Right ventricle myocardium superior (tissue), 1 donor: ENCODE measurements around the gene SLC34A2. TPM values are rescaled to one million over a fixed set of nuclear protein-coding genes. Genes with fewer than 3 reads are reported as not detected.
"Not testable (repeated sequence)": the region's sequence is repeated elsewhere in the genome, so short reads cannot be mapped to it uniquely, and the experiment has no call there.

Experiments used
- ATAC-seq: fragments of 200-7000 bp; cut with Tn5 transposase; one replicate; pipeline ENCODE4 v1.9.1; 2020; ENCODE audit warnings: mild to moderate bottlenecking; ENCODE audit not compliant: poor library complexity
- DNase-seq: peaks from one replicate; pipeline ENCODE4 v3.0.0-alpha.2; 2020
- intact Hi-C: fragments of 100-400 bp; cut with DNase I; formaldehyde crosslinking; loops from one replicate; pipeline ENCODE4 v1.11.2; 2022
- long read RNA-seq: library from polyadenylated mRNA; unstranded; transcript quantifications from one replicate; pipeline ENCODE4 v2.0.0, GENCODE V29; 2021
- total RNA-seq: library from RNA; stranded (reverse); fragmentation: NEBNext Ultra II Directional; extraction: Animal tissue kit (Norgen Biotek cat#: 25700); gene quantifications from one replicate; pipeline ENCODE4 v1.2.1, GENCODE V29; 2021
- donor health status: DM: no; HTN: yes; CAD: no; lungs with severe emphysema.

SLC34A2 gene, protein sequence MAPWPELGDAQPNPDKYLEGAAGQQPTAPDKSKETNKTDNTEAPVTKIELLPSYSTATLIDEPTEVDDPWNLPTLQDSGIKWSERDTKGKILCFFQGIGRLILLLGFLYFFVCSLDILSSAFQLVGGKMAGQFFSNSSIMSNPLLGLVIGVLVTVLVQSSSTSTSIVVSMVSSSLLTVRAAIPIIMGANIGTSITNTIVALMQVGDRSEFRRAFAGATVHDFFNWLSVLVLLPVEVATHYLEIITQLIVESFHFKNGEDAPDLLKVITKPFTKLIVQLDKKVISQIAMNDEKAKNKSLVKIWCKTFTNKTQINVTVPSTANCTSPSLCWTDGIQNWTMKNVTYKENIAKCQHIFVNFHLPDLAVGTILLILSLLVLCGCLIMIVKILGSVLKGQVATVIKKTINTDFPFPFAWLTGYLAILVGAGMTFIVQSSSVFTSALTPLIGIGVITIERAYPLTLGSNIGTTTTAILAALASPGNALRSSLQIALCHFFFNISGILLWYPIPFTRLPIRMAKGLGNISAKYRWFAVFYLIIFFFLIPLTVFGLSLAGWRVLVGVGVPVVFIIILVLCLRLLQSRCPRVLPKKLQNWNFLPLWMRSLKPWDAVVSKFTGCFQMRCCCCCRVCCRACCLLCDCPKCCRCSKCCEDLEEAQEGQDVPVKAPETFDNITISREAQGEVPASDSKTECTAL
- total RNA-seq = 0.11 TPM
- long read RNA-seq = 0 reads

DNA sequence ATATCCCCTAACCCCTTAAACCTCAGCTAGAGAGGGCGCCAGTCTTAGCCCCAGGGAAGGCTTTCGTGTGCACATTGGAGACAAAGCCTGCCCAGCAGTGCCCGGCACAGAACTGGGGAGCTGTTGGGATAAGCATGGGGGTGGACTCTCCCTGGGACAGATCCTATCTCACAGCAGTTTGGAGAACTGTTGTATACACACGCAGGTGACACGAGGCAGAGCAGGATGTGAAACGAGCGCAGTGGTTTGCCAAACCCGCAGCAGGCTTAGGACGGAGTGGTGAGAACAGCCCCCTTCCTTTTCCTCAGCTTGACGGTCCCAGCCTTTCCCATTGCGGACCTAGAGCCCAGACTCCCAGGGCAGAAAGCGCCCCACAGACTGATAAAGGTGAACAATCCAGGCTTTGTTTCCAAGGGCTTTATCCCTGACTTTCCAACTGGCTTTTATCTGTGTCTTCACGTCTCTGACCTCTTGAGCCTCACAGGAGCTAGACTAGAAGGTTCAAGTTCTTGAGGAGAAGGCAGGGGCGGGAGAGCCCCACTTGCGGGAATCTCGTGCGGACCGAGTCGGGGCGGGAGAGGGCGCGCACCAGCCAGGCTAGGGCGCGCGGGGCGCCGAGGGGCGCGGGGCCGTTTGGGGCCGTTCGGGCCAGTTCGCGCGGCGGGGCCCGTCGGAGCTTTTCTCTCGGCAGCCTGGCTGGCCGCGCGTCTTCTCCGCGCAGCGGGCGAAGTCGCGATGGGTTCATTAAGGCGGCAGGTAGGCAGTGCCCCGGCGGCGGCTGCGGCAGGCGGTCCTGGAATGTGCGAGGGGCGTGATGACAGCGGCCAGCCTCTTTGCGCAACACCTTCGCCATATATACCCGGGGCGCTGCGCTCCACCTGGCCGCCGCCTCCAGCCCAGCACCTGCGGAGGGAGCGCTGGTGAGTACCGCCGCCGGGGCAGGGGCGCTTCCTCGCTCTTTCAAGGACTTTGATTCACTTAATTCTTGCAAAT is at the start of gene SLC34A2:
Gene SLC34A2 (plus strand): TSS at position 881 of the 993 bp plus-strand sequence. CDS start 6,650 bp downstream, outside the sequence.
- ATAC-seq (no peak), DNase-seq (no peak)
- intact Hi-C loops = no loop called here

DNA sequence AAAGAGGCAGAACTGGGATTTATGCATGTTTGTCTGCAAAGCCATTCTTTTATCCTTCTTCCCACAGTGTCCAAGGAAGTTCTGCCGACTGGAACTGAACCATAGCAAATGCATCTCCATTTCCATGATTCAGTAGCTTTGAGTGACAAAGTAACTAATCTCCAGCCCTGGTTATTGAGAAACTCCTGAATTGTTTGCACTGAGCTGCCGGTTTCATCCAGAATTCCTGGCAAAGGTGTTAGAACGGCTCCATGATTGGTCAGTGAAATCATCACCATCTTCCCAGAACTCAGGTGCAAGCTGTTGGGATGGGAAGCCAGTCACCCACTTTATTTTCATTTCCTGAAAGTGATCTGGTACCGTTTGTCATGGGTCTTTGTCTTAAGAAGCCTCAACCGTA is 47.0 kb upstream of the SLC34A2 start:
- intact Hi-C loops = no loop called here
- no peak for DNase-seq

DNA sequence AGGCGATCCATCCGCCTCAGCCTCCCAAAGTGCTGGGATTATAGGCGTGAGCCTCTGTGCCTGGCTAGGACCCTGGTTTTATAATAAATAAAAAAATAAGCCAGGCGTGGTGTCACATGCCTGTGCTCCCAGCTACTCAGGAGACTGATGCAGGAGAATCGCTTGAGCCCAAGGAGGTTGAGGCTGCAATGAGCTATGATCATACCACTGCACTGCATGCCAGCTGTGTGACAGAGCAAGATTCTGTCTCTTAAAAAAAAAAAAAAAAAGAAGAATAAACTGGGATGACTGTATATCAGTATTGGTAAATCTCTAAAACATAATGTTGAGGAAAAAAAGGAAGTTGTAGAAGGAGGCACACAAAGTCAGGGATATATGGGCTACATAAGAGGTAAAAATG is 45.7 kb upstream of the SLC34A2 start:
- no peak for ATAC-seq
- intact Hi-C loops = no loop called here
- no peak for DNase-seq

More for the DNA sequence above, 47.0 kb upstream of the SLC34A2 start:
- ATAC-seq = no peak

DNA sequence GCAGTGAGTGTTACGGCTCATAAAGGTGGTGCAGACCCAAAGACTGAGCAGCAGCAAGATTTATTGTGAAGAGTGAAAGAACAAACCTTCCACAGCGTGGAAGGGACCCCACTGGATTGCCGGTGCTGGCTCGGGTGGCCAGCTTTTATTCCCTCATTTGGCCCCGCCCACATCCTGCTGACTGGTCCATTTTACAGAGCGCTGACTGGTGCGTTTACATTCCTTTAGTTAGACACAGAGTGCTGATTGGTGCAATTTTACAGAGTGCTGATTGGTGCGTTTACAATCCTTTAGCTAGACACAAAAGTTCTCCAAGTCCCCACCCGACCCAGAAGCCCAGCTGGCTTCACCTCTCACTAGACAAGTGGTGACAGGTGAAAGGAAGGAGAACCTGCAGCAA is 42.0 kb upstream of the SLC34A2 start:
- ATAC-seq, DNase-seq, intact Hi-C loops: not testable (repeated sequence)

DNA sequence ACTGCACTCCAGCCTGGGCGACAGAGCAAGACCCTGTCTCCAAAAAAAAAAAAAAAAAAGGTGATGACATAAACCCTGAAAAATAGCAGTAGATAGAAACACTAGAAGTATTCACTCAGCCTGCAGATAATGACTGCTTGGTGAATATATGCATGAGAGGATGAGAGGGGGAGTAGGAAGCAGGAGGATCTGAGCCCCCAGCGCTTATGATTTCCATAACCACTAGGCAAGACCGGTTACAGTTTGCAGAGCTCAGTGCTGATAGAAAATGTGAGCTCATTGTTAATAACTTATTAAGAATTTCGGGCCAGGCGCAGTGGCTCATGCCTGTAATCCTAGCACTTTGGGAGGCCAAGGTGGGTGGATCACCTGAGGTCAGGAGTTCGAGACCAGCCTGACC is 40.8 kb upstream of the SLC34A2 start:
- intact Hi-C loops = no loop called here
- ATAC-seq (no peak), DNase-seq (no peak)

DNA sequence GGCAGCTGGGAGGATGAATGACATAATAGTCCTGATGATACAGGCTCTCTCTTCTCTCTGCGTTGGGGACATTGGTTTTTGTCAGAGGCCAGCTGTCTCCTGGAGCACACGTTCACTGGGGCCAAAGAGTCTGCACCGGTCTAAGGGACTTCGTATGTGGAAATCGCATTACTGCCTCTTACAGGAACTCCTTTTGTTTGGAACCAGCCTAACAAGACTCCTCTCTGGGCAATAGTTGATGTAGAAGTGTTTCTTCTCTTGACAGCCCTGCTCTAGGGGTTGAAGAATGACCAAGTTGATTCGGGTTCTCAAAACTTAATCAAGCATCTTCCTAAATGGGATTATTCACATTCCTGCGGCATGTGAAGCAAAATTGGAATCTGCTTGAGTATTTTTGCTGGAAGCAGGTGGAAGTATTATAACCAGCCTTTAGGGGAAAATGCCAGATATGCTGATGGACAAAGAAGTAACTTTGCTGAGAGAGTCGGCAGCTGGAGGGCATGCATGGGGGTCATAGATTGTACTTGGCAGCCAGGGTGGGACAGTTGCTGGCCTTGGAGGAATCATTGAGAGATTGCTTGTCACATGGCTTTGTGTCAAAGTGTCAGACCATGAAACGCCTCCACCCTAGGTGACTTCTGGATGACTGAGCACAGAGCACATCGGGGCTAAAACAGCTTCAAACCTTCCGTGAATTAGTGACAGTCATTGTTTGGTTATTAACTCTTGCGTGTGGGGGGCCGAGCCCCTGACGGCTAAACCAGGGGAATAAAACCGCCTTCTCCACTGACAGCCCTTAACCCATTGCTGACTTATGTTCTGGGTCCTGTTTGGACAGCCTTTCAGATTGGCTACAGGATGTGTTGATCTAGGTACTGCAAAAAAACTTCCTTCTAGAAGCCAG is 34.4 kb upstream of the SLC34A2 start:
- DNase-seq (no peak), ATAC-seq (no peak)
- intact Hi-C loops = no loop called here

DNA sequence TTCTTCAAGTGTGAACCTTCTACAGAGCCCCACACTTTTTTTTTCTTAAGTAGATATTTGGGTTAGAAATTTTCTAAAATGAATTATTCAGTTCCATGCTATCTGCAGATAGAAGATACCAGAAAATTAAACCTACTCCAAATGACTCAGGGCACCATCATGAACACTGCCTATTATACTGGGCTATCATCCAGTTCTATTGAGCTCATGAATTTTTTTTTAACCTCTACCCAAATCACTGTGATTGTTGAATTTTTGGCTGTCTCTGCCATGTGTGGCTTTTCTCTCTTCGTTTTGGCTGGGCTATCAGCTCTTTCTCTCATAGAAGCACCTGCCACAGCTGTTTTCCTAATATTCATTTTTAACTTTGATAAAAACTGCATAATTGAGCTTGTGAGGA is 31.0 kb upstream of the SLC34A2 start:
- intact Hi-C loops = no loop called here
- DNase-seq = no peak
- no peak for ATAC-seq

DNA sequence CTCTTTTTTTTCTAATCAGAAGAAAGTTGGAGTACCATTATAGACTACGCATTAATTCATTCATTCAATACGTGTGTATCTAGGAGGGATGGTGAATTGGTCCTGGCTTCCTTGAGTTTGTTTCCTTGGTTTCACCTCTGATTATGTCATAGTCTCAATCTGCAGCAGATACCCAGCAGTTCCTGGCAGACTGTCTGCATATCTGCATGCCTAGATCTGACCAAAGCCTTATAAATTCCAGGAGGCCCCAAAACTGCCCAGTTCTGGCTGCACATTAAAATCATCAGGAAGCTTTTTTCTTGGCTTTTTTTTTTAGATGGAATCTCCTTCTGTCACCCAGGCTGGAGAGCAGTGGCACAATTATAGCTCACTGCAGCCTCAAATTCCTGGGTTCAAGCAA is 27.2 kb upstream of the SLC34A2 start:
- DNase-seq = no peak
- ATAC-seq = no peak
- intact Hi-C loops = no loop called here

DNA sequence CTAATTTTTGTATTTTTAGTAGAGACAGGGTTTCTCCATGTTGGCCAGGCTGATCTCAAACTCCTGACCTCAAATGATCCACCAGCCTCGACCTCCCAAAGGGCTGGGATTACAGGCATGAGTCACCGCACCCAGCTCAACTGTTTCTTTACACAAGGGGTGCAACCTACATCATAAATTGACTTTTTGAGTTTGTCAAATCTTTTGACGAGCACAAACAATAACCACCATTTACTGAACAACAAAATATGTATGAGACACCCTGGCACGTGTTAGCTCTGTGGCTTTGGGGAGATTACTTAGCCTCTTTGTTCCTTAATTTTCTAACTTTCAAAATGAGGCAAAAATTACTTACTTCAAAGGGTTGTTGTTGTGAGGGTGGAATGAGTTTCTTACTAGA is 23.5 kb upstream of the SLC34A2 start:
- intact Hi-C loops = no loop called here
- DNase-seq = no peak
- ATAC-seq = no peak

DNA sequence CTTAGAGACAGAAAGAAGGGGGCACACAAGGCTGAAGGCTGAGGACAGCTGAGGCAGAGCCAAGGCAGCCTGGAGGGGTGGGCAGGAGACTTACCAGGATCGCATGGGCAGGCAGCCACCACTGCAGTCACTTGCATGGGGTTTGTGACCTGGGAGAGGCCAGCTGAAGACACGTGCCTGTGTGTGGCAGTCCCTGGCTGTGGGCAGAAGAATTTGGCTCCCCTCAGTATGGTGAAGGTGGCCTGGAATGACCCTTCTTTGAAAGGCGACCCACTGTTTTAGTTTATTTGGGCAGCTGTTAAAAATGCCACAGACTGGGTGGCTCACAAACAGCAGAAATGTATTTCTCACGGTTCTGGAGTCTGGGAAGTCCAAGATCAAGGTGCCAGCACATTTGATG is 22.1 kb upstream of the SLC34A2 start:
- ATAC-seq = no peak
- no peak for DNase-seq
- intact Hi-C loops = no loop called here

DNA sequence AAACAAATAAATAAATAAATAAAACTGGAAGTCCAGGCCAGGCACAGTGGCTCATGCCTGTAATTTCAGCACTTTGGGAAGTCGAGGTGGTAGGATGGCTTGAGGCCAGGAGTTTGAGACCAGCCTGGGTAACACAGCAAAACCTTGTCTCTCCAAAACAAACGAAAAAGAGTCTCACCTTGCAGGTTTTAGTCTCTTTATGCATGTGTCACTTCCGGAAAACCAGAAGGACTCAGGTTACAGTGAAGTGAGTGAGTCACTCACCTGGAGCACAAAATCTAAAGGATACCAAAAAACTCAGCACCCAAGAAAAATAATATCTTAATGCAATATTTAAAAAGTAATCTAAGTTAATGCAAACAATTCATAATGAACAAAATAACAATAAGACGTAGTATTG is 20.1 kb upstream of the SLC34A2 start:
- intact Hi-C loops = no loop called here
- ATAC-seq = no peak
- no peak for DNase-seq

DNA sequence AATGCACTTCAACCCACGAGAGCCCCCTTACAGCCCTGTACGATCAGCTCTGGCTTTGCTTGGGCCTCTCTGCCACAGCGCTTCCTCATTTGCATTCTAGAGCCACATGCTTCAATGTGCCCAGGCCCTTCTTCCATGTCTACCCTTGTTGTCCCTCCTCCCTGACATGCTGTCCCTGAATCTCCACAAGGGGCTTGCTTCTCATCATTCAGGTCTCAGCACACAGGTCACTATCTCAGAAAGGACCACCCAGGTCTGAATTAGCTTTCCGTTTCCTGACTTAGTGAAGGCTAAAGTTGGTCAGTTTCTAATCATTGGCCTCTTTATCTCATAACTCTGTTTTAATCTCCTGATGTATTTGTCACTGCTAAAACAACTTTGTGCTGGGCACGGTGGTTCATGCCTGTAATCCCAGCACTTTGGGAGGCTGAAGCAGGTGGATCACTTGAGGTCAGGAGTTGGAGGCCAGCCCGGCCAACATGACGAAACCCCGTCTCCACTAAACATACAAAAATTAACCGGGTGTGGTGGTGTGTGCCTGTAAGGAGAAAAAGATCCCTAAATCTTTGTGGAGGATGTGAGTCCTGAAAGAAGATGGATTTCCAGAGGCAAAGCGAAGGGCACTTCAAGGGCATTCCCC is 17.9 kb upstream of the SLC34A2 start:
- no peak for DNase-seq
- no peak for ATAC-seq
- intact Hi-C loops = no loop called here

DNA sequence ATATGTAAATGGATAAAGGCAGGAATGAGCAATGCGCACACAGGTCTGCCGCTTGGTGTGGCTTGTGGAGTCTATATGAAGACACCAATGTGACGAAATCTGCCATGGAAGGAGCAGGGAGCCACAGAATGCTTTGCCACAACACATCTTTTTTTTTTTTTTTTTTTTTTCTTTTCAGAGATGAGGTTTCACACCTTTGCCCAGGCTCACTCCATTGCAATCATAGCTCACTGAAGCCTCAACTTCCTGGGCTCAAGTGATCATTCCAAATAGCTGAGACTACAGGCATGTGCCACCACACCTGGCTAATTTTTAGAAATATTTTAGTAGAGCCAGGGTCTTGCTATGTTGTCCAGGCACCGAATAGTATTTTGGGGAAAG is 17.4 kb upstream of the SLC34A2 start:
- ATAC-seq = no peak
- no peak for DNase-seq

DNA sequence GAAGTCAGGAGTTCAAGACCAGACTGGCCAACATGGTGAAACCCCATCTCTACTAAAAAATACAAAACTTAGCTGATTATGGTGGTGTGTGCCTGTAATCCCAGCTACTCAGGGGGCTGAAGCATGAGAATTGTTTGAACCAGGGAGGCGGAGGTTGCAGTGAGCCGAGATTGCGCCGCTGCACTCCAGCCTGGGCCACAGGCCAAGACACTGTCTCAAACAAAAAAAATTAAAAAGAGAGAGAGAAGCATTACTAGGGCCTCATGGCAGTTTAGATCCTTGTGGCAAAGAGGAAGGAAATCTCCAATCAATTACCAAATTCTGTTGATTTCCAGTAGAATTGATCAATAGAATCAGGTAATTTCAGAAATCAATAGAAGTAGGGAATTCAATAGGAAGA is 16.8 kb upstream of the SLC34A2 start:
- DNase-seq (no peak), ATAC-seq (no peak)
- intact Hi-C loops = no loop called here

More for the DNA sequence above, 17.4 kb upstream of the SLC34A2 start:
- intact Hi-C loops = no loop called here

DNA sequence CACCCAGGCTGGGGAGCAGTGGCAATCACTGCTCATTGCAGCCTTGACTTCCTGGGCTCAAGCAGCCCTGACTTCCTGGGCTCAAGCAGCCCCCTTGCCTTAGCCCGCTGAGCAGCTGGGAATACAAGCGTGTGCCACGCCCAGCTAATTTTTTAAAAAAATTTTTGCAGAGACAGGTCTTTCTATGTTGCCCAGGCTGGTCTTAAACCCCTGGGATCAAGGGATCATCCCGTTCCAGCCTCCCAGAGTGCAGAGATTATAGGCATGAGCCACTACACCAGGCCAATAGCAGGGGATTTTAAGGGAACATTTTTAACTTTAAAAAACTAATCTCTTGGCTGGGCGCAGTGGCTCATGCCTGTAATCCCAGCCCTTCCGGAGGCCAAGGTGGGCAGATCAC is 5.3 kb upstream of the SLC34A2 start:
- DNase-seq (no peak), ATAC-seq (no peak)

DNA sequence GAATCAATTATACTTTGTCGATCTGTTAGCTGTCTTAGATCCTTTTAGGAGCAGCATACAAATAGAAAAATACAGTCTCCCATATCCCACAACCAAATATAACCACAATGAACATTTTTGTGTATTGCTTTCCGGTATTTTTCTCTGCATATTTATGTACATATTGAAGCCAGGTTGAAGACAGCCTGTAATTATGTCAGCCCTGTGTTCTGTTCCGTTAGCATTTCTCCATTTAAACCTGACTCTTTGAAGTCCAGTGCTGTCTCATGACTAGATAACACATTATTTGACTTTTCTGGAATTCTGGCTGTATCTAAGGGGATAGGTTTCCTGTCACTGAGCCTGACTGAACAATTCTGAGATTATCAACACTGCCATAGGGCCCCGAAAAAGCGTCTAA is 4.0 kb upstream of the SLC34A2 start:
- intact Hi-C loops = no loop called here
- ATAC-seq (no peak), DNase-seq (no peak)

More for the DNA sequence above, 5.3 kb upstream of the SLC34A2 start:
- intact Hi-C loops = no loop called here

DNA sequence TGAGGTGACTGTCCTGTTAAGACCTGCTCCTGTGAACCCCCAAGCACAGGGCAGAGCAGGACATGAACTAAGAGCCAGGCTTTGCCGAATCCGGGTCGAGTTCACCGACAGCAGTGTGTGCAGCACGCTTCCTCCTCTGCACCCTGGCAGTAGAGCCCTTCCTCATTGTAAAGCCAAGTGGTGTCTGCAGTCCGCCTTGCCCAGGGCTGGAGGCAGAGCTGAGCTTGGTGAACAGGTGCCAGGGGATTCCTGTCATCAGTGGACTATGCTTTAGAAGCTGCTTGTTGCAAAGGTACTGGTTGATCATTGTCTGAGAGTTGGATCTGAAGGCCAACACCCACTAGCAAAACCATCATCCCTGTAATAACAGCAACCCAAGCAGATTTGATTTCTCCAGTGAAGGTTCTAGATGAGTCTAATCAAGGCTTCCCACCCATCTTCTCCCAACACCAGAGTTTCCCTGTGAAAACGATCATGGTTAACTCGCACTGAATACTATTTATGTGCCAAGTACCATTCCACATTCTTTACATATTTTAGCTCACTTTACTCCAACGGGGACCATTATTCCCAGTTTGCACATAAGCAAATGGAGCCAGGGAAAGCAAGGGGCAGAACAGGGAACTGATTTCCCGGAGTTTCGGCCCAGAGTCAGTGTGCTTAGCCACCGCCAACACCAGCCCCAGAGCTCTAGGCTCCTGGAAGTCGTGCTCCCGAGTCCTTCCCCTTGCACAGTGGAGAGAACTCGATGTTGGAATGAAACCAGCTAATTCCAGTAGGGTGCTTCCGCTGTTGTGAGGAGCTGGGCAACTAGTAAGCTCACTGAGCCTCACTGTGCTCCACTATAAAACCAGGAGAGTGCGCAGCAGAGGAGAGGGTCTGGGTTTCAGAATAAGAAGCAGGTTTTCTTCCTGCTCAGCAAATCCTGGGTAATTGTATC is 1.4 kb upstream of the SLC34A2 start:
- no peak for DNase-seq
- intact Hi-C loops = no loop called here
- no peak for ATAC-seq
